GM10266 (cell line): ENCODE measurements around the gene MASP2.

Experiments used
- DNase-seq: peaks from one replicate; pipeline ENCODE4 v3.0.0; 2012; ENCODE audit errors: extremely low spot score
- TF ChIP-seq, protein P1 (sequence below): IDR thresholded peaks from 2 replicates; pipeline ENCODE4 v1.5.1; 2012; ENCODE audit warnings: mild to moderate bottlenecking, low read depth; ENCODE audit not compliant: control insufficient read depth, insufficient read depth; ENCODE audit errors: missing control alignments

The MASP2 gene

DNA sequence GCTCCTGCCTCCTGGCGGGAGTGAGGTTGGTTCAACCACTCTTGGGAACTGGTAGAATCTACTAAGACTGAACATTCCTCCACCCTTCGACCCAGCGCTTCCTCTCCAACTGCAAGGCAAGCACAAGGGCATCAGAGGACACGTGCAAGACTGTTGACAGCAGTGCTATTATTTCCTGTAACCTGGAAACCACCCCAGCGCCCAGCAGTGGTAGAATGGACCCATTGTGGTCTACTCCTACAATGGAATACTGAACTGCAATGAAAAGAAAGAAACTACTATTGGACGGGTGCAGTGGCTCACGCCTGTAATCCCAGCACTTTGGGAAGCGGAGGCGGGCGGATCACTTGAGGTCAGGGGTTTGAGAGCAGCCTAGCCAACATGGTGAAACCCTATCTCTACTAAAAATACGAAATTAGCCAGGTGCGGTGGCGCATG, 67.5 kb downstream of the MASP2 start:
- DNase-seq = no peak
- TF ChIP-seq, protein P1, sequence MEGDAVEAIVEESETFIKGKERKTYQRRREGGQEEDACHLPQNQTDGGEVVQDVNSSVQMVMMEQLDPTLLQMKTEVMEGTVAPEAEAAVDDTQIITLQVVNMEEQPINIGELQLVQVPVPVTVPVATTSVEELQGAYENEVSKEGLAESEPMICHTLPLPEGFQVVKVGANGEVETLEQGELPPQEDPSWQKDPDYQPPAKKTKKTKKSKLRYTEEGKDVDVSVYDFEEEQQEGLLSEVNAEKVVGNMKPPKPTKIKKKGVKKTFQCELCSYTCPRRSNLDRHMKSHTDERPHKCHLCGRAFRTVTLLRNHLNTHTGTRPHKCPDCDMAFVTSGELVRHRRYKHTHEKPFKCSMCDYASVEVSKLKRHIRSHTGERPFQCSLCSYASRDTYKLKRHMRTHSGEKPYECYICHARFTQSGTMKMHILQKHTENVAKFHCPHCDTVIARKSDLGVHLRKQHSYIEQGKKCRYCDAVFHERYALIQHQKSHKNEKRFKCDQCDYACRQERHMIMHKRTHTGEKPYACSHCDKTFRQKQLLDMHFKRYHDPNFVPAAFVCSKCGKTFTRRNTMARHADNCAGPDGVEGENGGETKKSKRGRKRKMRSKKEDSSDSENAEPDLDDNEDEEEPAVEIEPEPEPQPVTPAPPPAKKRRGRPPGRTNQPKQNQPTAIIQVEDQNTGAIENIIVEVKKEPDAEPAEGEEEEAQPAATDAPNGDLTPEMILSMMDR = no peak

DNA sequence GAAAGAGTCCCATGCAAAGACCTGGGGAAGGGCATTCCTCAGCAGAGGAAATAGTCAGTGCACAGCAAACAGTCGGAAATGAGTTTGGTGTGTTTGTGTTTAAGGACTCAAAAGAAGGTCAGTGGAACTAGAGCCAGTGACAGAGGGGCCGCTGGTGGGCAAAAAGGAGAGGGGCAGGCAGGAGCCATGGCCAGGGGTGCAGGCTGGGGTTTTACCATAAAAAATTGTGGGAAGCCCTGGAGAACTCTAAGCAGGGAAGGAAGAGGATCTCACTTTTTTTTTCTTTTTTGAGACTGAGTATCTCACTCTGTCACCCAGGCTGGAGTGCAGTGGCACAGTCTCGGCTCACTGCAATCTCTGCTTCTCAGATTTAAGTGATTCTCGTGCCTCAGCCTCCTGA, 68.3 kb downstream of the MASP2 start:
- TF ChIP-seq, protein P1 = no peak

More for the DNA sequence above, 68.3 kb downstream of the MASP2 start:
- DNase-seq = no peak
